ENCODE measurements around the gene KCNC1. TPM values are rescaled to one million over a fixed set of nuclear protein-coding genes. Genes with fewer than 3 reads are reported as not detected.

Gene KCNC1
- total and polyA plus RNA-seq, 2 experiments from 2014 or later = 0.11 TPM; not detected in 1

DNA sequence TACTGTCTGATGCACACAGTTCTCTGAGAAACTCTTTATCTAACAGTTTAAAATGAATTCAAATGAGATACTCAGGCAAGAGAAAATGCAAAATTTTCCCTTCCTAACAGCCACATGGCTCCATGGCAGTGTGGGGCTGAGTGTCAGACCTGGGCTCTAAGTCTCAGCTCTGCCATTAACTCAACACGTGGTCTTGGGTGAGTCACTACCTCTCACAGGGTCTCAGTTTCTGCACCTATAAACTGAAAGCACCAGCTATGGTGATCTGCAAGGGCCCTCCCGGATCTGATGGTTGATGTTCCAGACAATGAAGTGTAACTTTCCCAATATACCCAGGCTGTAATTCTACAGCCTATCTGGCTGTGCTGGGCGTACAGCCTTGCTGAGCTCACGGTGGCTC lies 70.5 kb downstream of the KCNC1 start:
- no peak overlapping the region for H3K27ac Mint-ChIP-seq
- H3K27me3 Mint-ChIP-seq (ENCODE audit: insufficient read depth, low read depth, poor library complexity) = peaks cover 11% of the 10 kb centered on the region

More for the DNA sequence above, 70.5 kb downstream of the KCNC1 start:
- ATAC-seq = no peak
- H3K27me3 ChIP-seq (ENCODE audit: insufficient read depth) = no peaks in the 10 kb centered on the region
- peaks cover 20% of the 10 kb centered on the region for H3K4me1 Mint-ChIP-seq
- DNase-seq (ENCODE audit: low spot score) = no peak
- H3K27ac ChIP-seq (ENCODE audit: low read depth) = no peak overlapping the region
- H3K36me3 Mint-ChIP-seq (ENCODE audit: low read depth) = peaks cover 5% of the 10 kb centered on the region; the same call in 1 of the 3 replicates
- peaks cover 5% of the 10 kb centered on the region; the same call in 1 of the 3 replicates for H3K9me3 Mint-ChIP-seq
- H3K4me2 ChIP-seq = no peak overlapping the region
- 0 out of 2 replicates have a peak, but pooled peaks cover 5% of the 10 kb centered on the region for H3K9me2 ChIP-seq (ENCODE audit: insufficient read depth)
- H3K4me1 ChIP-seq (ENCODE audit: insufficient read depth) = peaks cover 10% of the 10 kb centered on the region
- H3K36me3 ChIP-seq (ENCODE audit: insufficient read depth) = no peaks in the 10 kb centered on the region
- no peak overlapping the region for H3K4me3 Mint-ChIP-seq
- no peaks in the 10 kb centered on the region for H3K79me2 ChIP-seq (replicated peaks; ENCODE audit: insufficient read depth)
- H2AFZ ChIP-seq = no peak overlapping the region
- TF ChIP-seq ZNF462 (CRISPR knock-in tag; IDR thresholded peaks at IDR 0.05) = no peak
- TF ChIP-seq, protein P1, sequence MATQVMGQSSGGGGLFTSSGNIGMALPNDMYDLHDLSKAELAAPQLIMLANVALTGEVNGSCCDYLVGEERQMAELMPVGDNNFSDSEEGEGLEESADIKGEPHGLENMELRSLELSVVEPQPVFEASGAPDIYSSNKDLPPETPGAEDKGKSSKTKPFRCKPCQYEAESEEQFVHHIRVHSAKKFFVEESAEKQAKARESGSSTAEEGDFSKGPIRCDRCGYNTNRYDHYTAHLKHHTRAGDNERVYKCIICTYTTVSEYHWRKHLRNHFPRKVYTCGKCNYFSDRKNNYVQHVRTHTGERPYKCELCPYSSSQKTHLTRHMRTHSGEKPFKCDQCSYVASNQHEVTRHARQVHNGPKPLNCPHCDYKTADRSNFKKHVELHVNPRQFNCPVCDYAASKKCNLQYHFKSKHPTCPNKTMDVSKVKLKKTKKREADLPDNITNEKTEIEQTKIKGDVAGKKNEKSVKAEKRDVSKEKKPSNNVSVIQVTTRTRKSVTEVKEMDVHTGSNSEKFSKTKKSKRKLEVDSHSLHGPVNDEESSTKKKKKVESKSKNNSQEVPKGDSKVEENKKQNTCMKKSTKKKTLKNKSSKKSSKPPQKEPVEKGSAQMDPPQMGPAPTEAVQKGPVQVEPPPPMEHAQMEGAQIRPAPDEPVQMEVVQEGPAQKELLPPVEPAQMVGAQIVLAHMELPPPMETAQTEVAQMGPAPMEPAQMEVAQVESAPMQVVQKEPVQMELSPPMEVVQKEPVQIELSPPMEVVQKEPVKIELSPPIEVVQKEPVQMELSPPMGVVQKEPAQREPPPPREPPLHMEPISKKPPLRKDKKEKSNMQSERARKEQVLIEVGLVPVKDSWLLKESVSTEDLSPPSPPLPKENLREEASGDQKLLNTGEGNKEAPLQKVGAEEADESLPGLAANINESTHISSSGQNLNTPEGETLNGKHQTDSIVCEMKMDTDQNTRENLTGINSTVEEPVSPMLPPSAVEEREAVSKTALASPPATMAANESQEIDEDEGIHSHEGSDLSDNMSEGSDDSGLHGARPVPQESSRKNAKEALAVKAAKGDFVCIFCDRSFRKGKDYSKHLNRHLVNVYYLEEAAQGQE (IDR thresholded peaks at IDR 0.05; ENCODE audit: unreplicated experiment) = no peak
- TF ChIP-seq, protein P2, sequence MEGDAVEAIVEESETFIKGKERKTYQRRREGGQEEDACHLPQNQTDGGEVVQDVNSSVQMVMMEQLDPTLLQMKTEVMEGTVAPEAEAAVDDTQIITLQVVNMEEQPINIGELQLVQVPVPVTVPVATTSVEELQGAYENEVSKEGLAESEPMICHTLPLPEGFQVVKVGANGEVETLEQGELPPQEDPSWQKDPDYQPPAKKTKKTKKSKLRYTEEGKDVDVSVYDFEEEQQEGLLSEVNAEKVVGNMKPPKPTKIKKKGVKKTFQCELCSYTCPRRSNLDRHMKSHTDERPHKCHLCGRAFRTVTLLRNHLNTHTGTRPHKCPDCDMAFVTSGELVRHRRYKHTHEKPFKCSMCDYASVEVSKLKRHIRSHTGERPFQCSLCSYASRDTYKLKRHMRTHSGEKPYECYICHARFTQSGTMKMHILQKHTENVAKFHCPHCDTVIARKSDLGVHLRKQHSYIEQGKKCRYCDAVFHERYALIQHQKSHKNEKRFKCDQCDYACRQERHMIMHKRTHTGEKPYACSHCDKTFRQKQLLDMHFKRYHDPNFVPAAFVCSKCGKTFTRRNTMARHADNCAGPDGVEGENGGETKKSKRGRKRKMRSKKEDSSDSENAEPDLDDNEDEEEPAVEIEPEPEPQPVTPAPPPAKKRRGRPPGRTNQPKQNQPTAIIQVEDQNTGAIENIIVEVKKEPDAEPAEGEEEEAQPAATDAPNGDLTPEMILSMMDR (conservative IDR thresholded peaks at IDR 0.05; ENCODE audit: low read depth in 2 of 2) = no peak
- TF ChIP-seq JUNB (IDR thresholded peaks at IDR 0.05; ENCODE audit: unreplicated experiment) = no peak
- H3F3A ChIP-seq (replicated peaks; ENCODE audit: low read depth) = no peaks in the 10 kb centered on the region
- H3K4me3 ChIP-seq = no peak overlapping the region
- H4K20me1 ChIP-seq (replicated peaks; ENCODE audit: insufficient read depth) = 0 out of 2 replicates have a peak, but pooled peaks cover under 1% of the 10 kb centered on the region

Data from GM23338 (cell line).